Stimulated activated CD4-positive, alpha-beta T cell treated with anti-CD3 and anti-CD28 coated beads, Interleukin-4, amount 100 ng/mL, for 1 hour (primary cell): ENCODE results near the gene FHL3.
A peak's percentile ranks its signal among the peaks of the same experiment; 100 is the strongest.
"Not testable (repeated sequence)": the region's sequence is repeated elsewhere in the genome, so short reads cannot be mapped to it uniquely, and the experiment has no call there.

Experiments
- DNase-seq: peaks from one replicate; pipeline ENCODE4 v3.0.0-alpha.2; 2020

The FHL3 gene

GRCh38 chr1:38034871-38035270 lies 29.6 kb upstream of the FHL3 start:
- no peak for DNase-seq

DNA sequence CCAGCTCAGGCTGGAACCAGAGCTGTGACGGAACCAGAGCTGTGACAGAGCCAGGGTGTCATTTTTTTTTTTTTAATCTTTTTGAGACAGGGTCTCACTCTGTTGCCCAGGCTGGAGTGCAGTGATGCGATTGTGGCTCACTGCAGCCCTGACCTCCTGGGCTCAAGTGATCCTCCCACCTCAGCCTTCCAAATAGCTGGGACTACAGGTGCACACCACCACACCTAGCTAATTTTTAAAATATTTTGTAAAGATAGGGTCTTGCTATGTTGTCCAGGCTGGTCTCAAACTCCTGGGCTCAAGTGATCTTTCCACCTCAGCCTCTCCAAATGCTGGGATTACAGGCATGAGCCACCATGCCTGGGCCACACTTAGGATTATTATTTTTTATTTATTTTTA lies 27.7 kb upstream of the FHL3 start:
- DNase-seq, result not testable (repeated sequence)

DNA sequence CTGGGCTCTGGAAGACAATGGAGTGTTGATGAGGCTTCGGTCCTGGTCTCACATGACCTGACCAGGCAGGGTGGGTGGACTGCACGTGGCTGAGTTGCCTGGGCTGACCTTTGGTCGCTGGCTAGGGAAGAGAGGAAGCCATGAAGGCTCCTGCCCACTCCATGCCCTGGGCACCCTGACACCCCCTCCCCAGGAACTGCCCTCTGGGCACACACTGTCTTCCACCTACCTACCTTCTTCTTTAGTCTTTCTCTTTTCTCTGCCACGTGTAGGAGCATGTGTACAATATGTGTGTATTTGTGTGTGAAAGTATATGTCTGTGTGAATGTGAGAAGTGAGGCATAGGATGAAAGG lies 26.2 kb upstream of the FHL3 start:
- DNase-seq, result no peak

- DNase-seq, result no peak
Measured at GRCh38 chr1:38030596-38031512, 25.5 kb upstream of the FHL3 start.

- peak; percentile 78 for DNase-seq
Measured at GRCh38 chr1:38029685-38030511, 24.6 kb upstream of the FHL3 start.

GRCh38 chr1:38029081-38029681 lies 23.9 kb upstream of the FHL3 start:
- DNase-seq, result no peak

DNA sequence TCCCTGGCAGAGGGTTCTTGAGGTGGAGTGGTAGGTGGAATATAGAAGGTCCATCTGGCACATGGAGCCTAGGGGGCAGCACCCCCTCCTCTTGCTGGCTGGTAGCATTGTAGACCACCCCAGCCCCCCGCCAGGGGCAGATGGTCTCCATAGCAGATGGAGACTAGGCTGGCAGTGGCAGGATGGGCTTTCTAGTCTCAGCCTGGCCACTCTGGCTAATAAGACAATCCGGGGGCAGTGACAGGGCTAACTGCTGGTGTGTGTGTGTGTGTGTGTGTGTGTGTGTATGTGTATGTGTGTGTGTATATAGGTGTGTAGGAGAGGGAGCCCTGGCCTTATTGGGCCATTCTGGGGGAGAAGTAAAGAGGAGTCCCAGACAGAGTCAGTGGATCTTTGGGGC lies 23.4 kb upstream of the FHL3 start:
- no peak for DNase-seq

GRCh38 chr1:38028105-38028591 lies 22.8 kb upstream of the FHL3 start:
- peak; percentile 73 for DNase-seq

DNA sequence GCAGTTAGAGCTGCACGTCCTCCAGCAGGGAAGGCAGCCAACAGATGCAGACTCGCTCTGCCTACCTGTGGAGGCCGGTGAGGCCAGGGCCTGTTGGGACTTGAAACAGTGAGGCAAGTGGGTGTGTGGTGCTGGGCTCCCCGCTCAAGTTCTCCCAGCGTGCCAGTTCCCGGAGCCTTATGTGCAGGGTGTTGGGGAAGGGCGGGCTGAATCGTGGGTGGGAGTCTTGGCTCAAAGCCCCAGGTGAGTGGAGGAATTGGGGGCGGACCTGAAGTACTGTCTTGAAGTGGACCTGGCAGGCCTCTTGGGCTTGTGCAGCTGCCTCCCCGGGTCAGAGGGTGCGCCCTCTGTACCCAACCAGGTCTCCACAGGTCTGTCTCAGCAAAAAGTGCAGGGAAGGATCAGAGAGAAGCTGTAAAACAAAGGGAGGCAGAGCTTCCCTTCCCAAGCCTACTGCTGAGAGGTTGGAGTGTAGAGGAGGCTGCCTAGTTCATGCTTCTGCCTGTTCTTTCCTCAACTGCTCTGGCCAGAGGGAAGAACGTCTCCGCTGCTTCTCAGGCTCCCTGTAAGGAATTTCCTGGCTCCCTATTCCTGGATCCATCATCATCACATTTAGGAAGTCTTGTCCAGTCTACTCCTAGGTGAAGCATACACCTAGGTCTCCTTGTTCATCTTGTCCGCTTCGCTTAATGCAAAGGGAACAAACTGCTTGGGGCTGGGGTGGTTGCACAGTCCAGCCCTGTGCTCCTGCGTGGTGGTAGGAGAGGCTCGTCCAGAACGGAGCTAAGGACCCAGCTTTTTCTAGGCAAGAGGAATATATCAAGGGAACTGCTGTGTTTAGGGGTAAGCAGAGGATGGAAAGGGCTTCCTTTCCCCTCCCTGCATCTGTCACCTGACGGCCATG lies 22.1 kb upstream of the FHL3 start:
- no peak for DNase-seq

- peak; percentile 66 for DNase-seq
Measured at GRCh38 chr1:38026592-38027200, 21.4 kb upstream of the FHL3 start.

DNA sequence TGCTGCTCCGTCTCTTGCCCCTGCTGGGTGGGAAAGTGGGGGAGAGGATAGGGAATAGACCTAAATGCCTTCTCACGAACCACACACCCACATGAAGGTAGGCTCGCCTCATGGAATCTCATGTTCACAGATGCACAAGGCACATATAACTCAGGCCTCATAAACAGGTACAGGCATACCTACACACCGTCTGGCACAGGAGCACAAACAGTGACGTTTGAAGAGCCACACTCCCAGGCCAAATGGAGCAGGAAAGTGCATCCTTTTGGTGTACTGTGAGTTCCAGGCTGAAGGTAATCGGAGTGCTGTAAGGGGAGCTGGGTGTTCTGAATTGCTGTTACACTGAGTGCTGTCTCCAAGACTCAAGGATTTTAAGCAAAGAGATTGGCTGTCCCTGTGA lies 20.4 kb upstream of the FHL3 start:
- DNase-seq, result no peak

- DNase-seq, result no peak
Measured at GRCh38 chr1:38025233-38025632, 19.9 kb upstream of the FHL3 start.

GRCh38 chr1:38022810-38023209 lies 17.5 kb upstream of the FHL3 start:
- no peak for DNase-seq

DNA sequence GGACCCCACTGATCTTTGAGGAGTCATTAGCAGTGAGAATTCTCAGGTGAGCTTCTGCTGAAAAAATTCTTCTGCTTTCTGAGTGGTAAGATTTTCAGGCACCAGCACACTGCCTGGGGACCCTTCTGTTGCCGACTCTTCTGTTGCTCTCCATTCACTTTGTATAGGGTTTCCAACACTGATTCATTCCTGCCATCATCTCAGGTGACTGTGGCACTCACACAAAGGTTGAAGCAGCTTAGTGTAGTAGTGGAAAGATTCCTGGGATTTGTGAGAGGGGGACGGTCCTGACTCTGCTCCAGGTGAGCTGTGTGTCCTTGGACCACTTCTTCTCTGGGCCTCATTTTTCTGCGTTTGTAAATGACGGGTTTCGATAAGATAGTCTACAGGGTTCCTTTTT lies 16.7 kb upstream of the FHL3 start:
- no peak for DNase-seq

- no peak for DNase-seq
Measured at GRCh38 chr1:38020396-38020795, 15.1 kb upstream of the FHL3 start.

- DNase-seq, result no peak
Measured at GRCh38 chr1:38018864-38019343, 13.6 kb upstream of the FHL3 start.

GRCh38 chr1:38015978-38016725 lies 10.8 kb upstream of the FHL3 start:
- DNase-seq, result no peak

DNA sequence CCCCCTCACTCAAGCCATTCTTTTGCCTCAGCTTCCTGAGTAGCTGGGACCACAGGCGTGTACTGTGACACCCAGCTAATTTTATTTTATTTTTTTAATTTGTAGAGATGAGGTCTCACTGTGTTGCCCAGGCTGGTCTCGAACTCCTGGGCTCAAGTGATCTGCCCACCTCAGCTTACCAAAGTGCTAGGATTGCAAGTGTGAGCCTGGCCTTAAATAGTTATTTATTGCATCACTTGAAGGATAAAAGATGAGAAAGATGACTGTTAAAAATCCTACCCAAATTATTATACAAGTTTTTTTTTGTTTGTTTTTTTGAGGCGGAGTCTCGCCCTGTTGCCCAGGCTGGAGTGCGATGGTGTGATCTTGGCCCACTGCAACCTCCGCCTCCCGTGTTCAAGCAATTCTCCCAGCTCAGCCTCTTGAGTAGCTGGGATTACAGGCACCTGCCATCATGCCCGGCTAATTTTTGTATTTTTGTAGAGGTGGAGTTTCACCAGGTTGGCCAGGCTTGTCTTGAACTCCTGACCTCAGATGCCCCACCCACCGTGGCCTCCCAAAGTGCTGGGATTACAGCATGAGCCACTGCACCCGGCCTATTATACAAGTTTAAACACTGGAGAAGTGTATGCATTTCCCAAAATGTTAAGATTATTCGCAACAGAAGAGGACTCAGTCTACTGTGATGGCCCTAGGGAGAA lies 9.6 kb upstream of the FHL3 start:
- no peak for DNase-seq

DNA sequence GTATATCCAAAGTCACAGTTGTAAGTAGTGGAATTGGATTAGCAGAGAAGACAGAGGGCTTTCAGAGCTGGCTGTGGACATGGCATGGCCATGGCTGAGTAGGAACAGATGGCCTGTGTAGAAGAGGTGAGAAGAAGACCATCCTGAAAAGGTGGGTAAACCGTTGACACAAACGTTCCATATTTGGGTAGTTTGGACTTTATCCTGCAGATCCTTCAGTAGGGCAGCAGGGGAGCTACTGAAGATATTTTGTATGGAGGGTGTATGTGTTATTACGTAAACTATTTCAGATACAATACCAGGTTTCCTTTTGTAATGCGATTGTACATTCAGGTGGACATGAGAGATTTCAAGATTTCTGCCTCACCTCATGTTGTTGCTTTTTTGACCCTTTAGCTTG lies 8.9 kb upstream of the FHL3 start:
- DNase-seq, result no peak

- no peak for DNase-seq
Measured at GRCh38 chr1:38013227-38013622, 7.9 kb upstream of the FHL3 start.
